BE2C (cell line): ENCODE measurements around the gene PEPD.
A peak's percentile ranks its signal among the peaks of the same experiment; 100 is the strongest.

Experiments used
- DNase-seq: peaks from one replicate; pipeline ENCODE4 v3.0.0-alpha.2; 2020
- H3K27me3 ChIP-seq: fragments of 250-450 bp; sonication (Bioruptor Pico); 2 replicates; pipeline ENCODE4 v1.5.1; 2020; ENCODE audit warnings: mild to moderate bottlenecking
- H3K36me3 ChIP-seq: fragments of 250-450 bp; sonication (Bioruptor Pico); 2 replicates; pipeline ENCODE4 v1.5.1; 2020; ENCODE audit warnings: mild to moderate bottlenecking
- H3K4me1 ChIP-seq: fragments of 250-450 bp; sonication (Bioruptor Pico); 2 replicates; pipeline ENCODE4 v1.5.1; 2020
- H3K4me3 ChIP-seq: 2 replicates; pipeline ENCODE4 v1.5.1; 2011; ENCODE audit warnings: low read depth, low read length
- H3K9me3 ChIP-seq: fragments of 250-450 bp; sonication (Bioruptor Pico); 2 replicates; pipeline ENCODE4 v1.5.1; 2020
- TF ChIP-seq, protein P1 (sequence below): IDR thresholded peaks from 2 replicates; pipeline ENCODE4 v1.5.1; 2012; ENCODE audit warnings: mild to moderate bottlenecking, low read depth, low read length

Gene PEPD

DNA sequence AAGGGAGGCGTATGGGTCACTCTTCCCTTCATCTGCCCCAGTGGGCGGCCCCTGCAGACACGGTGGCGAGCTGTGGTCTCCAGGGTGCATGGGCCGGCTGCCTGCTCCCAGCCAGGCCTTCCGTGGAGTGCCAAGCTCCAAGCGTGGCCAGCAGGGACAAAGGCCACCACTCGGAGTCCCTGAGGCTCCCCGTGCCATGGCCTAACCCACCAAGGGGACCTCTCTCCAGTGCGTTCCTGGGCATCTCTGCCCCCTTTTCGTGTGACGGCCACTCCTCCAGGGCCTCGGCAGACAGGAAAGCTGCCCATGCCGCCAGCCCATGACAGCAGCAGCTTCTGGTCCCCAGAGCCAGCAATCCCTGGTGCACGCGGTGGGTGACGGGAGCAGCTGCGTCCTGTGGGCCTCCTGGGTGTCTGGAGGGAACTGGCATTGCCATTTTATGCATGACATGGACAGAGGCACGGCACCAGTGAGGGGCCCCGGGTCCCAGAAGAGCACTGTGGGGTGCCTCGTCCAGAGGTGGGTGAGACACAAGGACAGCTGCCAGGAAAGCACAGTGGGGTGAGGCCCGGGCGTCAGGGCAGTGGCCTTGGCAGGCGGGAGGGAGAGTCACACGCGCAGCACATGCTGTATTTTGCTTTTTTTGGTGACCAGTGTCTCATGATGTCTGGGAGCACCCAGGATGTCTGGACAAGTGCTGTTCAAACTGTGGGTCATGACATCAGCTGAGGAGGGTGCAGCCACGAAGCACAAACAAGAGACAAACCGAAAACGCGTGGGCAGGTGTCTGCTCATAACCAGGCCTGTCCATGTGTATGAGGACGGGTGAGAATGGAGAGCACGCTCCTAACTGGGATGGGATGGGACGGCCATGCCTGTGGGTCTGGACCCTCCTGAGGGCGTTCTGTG lies 115.8 kb downstream of the PEPD start:
- TF ChIP-seq, protein P1, sequence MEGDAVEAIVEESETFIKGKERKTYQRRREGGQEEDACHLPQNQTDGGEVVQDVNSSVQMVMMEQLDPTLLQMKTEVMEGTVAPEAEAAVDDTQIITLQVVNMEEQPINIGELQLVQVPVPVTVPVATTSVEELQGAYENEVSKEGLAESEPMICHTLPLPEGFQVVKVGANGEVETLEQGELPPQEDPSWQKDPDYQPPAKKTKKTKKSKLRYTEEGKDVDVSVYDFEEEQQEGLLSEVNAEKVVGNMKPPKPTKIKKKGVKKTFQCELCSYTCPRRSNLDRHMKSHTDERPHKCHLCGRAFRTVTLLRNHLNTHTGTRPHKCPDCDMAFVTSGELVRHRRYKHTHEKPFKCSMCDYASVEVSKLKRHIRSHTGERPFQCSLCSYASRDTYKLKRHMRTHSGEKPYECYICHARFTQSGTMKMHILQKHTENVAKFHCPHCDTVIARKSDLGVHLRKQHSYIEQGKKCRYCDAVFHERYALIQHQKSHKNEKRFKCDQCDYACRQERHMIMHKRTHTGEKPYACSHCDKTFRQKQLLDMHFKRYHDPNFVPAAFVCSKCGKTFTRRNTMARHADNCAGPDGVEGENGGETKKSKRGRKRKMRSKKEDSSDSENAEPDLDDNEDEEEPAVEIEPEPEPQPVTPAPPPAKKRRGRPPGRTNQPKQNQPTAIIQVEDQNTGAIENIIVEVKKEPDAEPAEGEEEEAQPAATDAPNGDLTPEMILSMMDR, result no peak
- no peaks in the 10 kb centered on the region for H3K27me3 ChIP-seq
- H3K4me3 ChIP-seq, result no peak overlapping the region
- no peaks in the 10 kb centered on the region for H3K9me3 ChIP-seq
- H3K4me1 ChIP-seq, result peaks cover 8% of the 10 kb centered on the region
- DNase-seq, result peak; percentile 5
- H3K36me3 ChIP-seq, result peaks cover 9% of the 10 kb centered on the region

GRCh38 chr19:33405254-33405552 lies 116.4 kb downstream of the PEPD start:
- DNase-seq, result no peak
- H3K27me3 ChIP-seq, result no peaks in the 10 kb centered on the region
- peaks cover 4% of the 10 kb centered on the region for H3K36me3 ChIP-seq
- H3K4me3 ChIP-seq, result no peak overlapping the region
- H3K9me3 ChIP-seq, result no peaks in the 10 kb centered on the region
- H3K4me1 ChIP-seq, result peaks cover 2% of the 10 kb centered on the region
- TF ChIP-seq, protein P1, result no peak

DNA sequence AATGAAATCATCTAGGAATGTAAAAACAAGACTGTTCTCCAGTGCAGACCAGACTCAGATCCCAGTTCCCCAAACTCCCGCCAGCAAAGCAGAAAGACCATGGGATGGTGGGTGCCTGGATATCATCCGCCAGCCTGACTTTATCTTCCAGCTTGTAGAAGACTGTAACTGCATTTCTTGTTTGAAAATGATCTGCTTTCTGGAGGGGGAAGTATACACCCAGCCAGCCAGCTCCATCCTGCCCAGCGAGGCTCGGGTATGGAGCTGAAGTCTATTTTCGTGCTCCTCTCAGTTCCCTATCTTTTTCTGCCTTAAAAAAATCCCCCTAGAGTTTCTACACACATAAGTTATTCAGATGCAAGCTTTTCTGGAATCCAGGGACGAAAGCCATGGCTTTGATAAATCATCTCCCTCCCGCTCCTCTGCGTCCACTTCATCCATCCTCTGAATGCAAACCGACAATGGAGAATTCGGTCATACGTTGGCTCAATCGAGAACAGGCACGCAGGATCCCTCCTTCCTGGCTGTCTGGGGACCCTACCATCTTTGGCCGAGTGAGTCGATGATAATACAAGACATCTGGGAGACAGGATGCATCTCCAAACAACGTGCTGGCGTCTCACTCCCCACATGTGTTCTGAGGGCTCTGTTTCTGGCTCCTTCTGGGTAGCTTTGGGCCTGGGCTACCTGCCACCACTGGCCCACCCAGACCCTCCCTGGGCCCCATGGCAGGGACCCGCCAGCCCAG lies 116.9 kb downstream of the PEPD start:
- Histone ChIP-seq H3K9me3 (no peaks in the 10 kb centered on the region), H3K36me3 (no peaks in the 10 kb centered on the region), H3K4me3 (no peak overlapping the region), H3K4me1 (no peaks in the 10 kb centered on the region; the same call in 1 of the 2 replicates), H3K27me3 (no peaks in the 10 kb centered on the region)
- TF ChIP-seq, protein P1, result no peak
- DNase-seq, result no peak

DNA sequence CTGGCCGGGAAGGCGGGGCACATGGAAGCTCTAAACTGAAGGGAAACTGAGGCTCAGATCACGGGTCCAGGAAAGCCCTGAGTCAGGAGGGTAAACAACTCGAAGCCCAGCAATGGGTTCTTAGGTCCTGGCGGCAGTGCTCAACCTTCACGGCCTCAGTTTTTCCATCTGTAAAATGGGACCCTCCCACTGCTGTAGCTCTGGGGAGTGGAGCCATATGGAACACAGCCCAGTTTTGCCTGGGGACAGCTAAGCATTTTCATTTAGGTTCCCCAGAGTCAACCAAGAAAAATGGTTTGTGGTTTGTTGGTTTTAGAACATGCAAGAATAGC lies 117.7 kb downstream of the PEPD start:
- DNase-seq, result no peak
- TF ChIP-seq, protein P1, result no peak
- H3K36me3 ChIP-seq, result no peaks in the 10 kb centered on the region
- no peaks in the 10 kb centered on the region for H3K4me1 ChIP-seq
- H3K9me3 ChIP-seq, result no peaks in the 10 kb centered on the region
- no peaks in the 10 kb centered on the region for H3K27me3 ChIP-seq
- H3K4me3 ChIP-seq, result no peak overlapping the region

DNA sequence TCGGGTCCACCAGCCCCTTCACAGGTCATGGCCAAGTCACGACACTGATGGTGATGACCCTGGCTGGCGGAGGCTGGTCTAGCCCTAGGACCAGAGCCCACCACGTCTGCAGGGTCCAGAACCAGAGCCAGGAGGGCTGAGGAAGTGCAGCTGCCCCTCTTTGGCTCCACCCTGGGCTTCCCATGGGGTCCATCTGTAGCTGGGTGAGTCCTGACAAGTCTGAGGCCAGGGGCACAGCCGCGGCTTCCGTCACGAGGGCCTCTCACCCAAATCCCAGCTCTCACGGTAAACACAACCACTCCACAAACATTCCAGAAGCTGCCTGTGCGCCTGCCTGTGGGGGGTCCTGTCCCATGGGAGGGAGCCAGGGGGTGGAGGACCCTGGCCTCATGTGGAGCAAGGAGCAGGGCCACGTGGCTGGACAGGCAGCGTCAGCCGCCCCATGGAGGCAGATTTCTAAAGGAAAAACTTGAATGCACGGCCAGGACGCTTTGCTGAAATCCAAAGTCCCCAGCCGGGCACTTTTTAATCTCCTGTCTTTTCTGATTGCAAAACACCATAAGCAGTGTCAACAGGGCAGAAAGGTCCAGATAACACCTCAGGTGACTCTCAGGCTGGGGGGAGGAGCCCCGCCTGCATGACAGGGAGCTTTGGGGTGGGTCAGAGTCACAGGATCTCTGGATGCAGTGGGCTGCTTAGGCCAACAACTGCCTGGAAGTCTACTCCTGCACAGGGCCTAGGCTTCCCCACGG lies 118.2 kb downstream of the PEPD start:
- H3K4me1 ChIP-seq, result no peaks in the 10 kb centered on the region
- no peaks in the 10 kb centered on the region for H3K27me3 ChIP-seq
- DNase-seq, result peak; percentile 6
- no peaks in the 10 kb centered on the region for H3K9me3 ChIP-seq
- TF ChIP-seq, protein P1, result no peak
- no peak overlapping the region for H3K4me3 ChIP-seq
- H3K36me3 ChIP-seq, result no peaks in the 10 kb centered on the region
